ENCODE data around the gene AREL1.

AREL1 gene

GRCh38 chr14:74637178-74637550, 75.7 kb downstream of the AREL1 start:
- no peak for DNase-seq (ENCODE audit: low read depth in 2 of 2)

- DNase-seq (ENCODE audit: low read depth in 2 of 2): no peak
Observed at GRCh38 chr14:74636424-74637177, 76.3 kb downstream of the AREL1 start.

GRCh38 chr14:74635847-74636246, 77.0 kb downstream of the AREL1 start:
- no peak for DNase-seq (ENCODE audit: low read depth in 2 of 2)

- DNase-seq (ENCODE audit: low read depth in 2 of 2): no peak
Observed at GRCh38 chr14:74634964-74635363, 77.9 kb downstream of the AREL1 start.

GRCh38 chr14:74634481-74634880, 78.4 kb downstream of the AREL1 start:
- DNase-seq (ENCODE audit: low read depth in 2 of 2): no peak

GRCh38 chr14:74630881-74631690, 81.8 kb downstream of the AREL1 start:
- no peak for DNase-seq (ENCODE audit: low read depth in 2 of 2)

- DNase-seq (ENCODE audit: low read depth in 2 of 2): no peak
Observed at GRCh38 chr14:74628418-74628817, 84.5 kb downstream of the AREL1 start.

- no peak for DNase-seq (ENCODE audit: low read depth in 2 of 2)
Observed at GRCh38 chr14:74627076-74627475, 85.8 kb downstream of the AREL1 start.

- DNase-seq (ENCODE audit: low read depth in 2 of 2): no peak
Observed at GRCh38 chr14:74622257-74622656, 90.6 kb downstream of the AREL1 start.

- DNase-seq (ENCODE audit: low read depth in 2 of 2): no peak
Observed at GRCh38 chr14:74621556-74621955, 91.3 kb downstream of the AREL1 start.

GRCh38 chr14:74620923-74621322, 92.0 kb downstream of the AREL1 start:
- DNase-seq (ENCODE audit: low read depth in 2 of 2): no peak

- DNase-seq (ENCODE audit: low read depth in 2 of 2): no peak
Observed at GRCh38 chr14:74620497-74620921, 92.4 kb downstream of the AREL1 start.

GRCh38 chr14:74619672-74620131, 93.2 kb downstream of the AREL1 start:
- DNase-seq (ENCODE audit: low read depth in 2 of 2): no peak

GRCh38 chr14:74618078-74618952, 94.6 kb downstream of the AREL1 start:
- peak; percentile 51 to 53 for DNase-seq (ENCODE audit: low read depth in 2 of 2)

- no peak for DNase-seq (ENCODE audit: low read depth in 2 of 2)
Observed at GRCh38 chr14:74616996-74617700, 95.7 kb downstream of the AREL1 start.

- DNase-seq (ENCODE audit: low read depth in 2 of 2): no peak
Observed at GRCh38 chr14:74616507-74616906, 96.4 kb downstream of the AREL1 start.

- no peak for DNase-seq (ENCODE audit: low read depth in 2 of 2)
Observed at GRCh38 chr14:74615735-74616134, 97.1 kb downstream of the AREL1 start.

- DNase-seq (ENCODE audit: low read depth in 2 of 2): no peak
Observed at GRCh38 chr14:74614508-74615495, 98.1 kb downstream of the AREL1 start.

- DNase-seq (ENCODE audit: low read depth in 2 of 2): no peak
Observed at GRCh38 chr14:74613211-74613914, 99.5 kb downstream of the AREL1 start.
